ENCODE data around the gene CPED1. TPM values are rescaled to one million over a fixed set of nuclear protein-coding genes. Genes with fewer than 3 reads are reported as not detected.
"Not testable (repeated sequence)": the region's sequence is repeated elsewhere in the genome, so short reads cannot be mapped to it uniquely, and the experiment has no call there.

Gene CPED1
- total RNA-seq, 4 donors from 2014 or later = 1.9 to 4.4 (median 3.7) TPM

DNA sequence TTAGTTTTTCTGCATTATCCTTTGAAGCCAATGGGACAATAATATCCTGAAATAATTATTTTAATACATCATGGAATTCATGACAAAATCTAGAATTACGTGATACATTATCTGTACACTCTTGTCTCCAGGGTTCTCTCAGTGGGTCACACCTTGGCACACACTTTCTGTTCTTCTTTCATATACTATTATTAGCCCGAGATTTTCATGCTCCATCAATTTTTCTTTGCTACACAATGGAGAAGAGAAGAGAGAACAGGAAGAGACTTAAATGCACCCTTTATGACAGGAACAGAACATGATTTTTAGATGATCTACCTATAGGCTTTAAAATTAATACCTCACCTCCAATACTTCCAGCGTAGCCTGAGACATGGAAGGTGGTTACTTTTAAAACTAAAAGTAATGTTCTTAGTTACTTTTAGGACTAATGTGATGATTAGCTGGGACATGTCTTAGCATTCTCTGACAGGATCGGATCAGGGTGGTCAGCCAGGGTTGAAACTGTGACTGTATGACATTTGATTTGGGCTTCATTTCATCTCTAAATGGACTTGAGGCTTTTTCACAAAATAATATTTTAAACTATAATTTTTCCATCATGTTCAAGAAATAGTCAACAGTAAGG lies 192.0 kb downstream of the CPED1 start:
- no peak for TF ChIP-seq CTCF (IDR thresholded peaks at IDR 0.05)
- no peak for TF ChIP-seq POLR2A (IDR thresholded peaks at IDR 0.05)
- intact Hi-C loops (cut with DNase I; ENCODE audit: low total_unique reads) = no loop called here
- no peak overlapping the region for H3K4me3 ChIP-seq (ENCODE audit: low read depth, poor library complexity, severe bottlenecking)

GRCh38 chr7:121181357-121181756 lies 192.8 kb downstream of the CPED1 start:
- no peak overlapping the region for H3K4me3 ChIP-seq (ENCODE audit: low read depth, poor library complexity, severe bottlenecking)
- TF ChIP-seq POLR2A (IDR thresholded peaks at IDR 0.05) = no peak
- no peak for TF ChIP-seq CTCF (IDR thresholded peaks at IDR 0.05)
- no peak for DNase-seq (ENCODE audit: low spot score in 2 of 2)
- 92 to 97% methylated on average over 1 of the region's 1 CpG for WGBS, 2 donors
- intact Hi-C loops (cut with DNase I; ENCODE audit: low total_unique reads) = no loop called here

More for the DNA sequence above, 192.0 kb downstream of the CPED1 start:
- 92 to 94% methylated on average over 4 of the region's 4 CpGs for WGBS, 2 donors
- DNase-seq (ENCODE audit: low spot score in 2 of 2) = no peak

DNA sequence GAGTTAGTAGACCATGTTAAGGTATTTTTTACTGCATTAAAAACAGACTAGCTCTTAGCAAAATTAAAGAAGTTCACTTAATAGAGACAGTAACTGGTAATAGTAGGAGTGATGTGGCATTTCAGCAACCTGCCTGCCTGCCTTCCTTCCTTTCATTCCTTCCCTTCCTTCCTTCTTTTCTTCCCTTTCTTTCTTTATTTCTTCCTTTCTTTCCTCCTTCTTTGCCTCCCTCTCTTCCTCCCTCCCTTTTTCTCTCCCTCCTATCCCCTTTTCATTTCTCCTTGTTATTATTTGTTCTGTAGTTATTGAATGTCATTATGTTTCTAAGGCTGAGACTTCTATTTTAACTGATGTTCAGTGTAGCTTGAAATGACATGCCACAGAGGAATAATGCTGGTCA lies 193.8 kb downstream of the CPED1 start:
- intact Hi-C loops (cut with DNase I; ENCODE audit: low total_unique reads) = no loop called here
- TF ChIP-seq CTCF (IDR thresholded peaks at IDR 0.05) (no peak), POLR2A (IDR thresholded peaks at IDR 0.05) (no peak)
- no peak overlapping the region for H3K4me3 ChIP-seq (ENCODE audit: low read depth, poor library complexity, severe bottlenecking)
- no peak for DNase-seq (ENCODE audit: low spot score in 2 of 2)

GRCh38 chr7:121182902-121183301 lies 194.4 kb downstream of the CPED1 start:
- intact Hi-C loops (cut with DNase I; ENCODE audit: low total_unique reads) = no loop called here
- no peak for DNase-seq (ENCODE audit: low spot score in 2 of 2)
- H3K4me3 ChIP-seq (ENCODE audit: low read depth, poor library complexity, severe bottlenecking) = no peak overlapping the region
- no peak for TF ChIP-seq POLR2A (IDR thresholded peaks at IDR 0.05)
- no peak for TF ChIP-seq CTCF (IDR thresholded peaks at IDR 0.05)

DNA sequence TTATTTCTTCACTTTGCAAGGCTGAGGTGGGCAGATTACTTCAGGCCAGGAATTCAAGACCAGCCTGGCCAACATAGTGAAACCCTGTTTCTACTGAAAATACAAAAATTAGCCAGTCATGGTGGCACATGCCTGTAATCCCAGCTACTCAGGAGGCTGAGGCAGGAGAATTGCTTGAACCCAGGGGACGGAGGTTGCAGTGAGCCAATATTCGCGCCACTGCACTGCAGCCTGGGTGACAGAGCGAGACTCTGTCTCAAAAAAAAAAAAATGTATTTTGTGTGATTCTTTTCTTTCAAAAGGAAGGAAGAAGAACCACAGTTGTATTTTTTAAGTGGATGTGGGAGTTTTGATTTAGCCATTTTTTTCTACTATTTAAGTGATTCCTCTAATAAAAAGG lies 195.4 kb downstream of the CPED1 start:
- H3K4me3 ChIP-seq (ENCODE audit: low read depth, poor library complexity, severe bottlenecking); DNase-seq (ENCODE audit: low spot score in 2 of 2); intact Hi-C loops (cut with DNase I; ENCODE audit: low total_unique reads): not testable (repeated sequence)
- WGBS, 2 donors = 93 to 96% methylated on average over 4 of the region's 4 CpGs

DNA sequence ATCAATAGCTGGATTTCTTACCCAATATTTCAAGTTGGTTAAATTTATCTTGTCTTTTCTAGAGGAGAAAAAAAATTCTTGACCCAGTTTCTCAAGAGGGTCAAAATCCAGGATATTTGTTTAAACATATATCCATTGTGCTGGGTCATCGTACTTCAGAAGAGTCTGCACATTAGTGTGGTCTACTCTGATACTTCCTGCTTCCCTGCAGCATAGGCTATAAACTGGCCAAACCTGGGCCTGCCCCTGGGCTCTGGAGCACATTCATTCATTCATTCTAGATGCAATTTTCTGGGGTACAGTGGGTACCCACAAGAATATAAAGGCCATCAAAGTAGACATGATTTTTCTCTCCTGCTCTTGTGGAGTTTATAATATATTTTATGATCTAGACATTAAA lies 198.2 kb downstream of the CPED1 start:
- intact Hi-C loops (cut with DNase I; ENCODE audit: low total_unique reads) = no loop called here
- TF ChIP-seq CTCF (IDR thresholded peaks at IDR 0.05) (no peak), POLR2A (IDR thresholded peaks at IDR 0.05) (no peak)
- no peak for DNase-seq (ENCODE audit: low spot score in 2 of 2)
- H3K4me3 ChIP-seq (ENCODE audit: low read depth, poor library complexity, severe bottlenecking) = no peak overlapping the region
- 85 to 88% methylated on average over 1 of the region's 1 CpG for WGBS, 2 donors
